Measurements from ENCODE around the gene GFRA1. TPM values are rescaled to one million over a fixed set of nuclear protein-coding genes. Genes with fewer than 3 reads are reported as not detected.

Gene GFRA1
- total RNA-seq, 2 experiments from 2014 or later, result not detected

DNA sequence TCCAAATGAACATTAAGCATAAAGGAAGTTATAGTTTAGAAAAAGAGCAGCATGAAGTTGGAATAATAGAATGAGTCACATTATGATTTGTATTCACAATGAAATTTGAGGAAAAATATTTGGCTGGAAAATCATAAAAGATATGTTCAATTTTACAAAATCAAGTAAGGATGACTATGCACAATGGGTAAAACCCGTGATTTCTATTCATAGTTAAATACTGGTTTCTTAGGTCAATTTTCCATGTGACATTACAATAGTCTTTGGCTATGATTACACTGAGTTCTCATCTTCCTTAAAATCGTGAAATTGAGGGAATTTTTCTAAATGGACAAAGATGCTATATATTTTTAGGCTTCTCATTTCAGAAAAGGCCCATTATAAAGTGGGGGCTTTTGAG lies 33.8 kb upstream of the GFRA1 start:
- Mint-ChIP-seq H3K9me3 (peaks cover 6% of the 10 kb centered on the region), H3K4me3 (no peak overlapping the region), H3K27me3 (no peaks in the 10 kb centered on the region), H3K36me3 (ENCODE audit: low read depth) (no peaks in the 10 kb centered on the region), H3K4me1 (ENCODE audit: low read depth) (no peaks in the 10 kb centered on the region), H3K27ac (no peak overlapping the region)
- H3K27ac ChIP-seq (ENCODE audit: low read depth in 1 of 2, low read length in 2 of 2), result no peak overlapping the region
- CTCF ChIA-PET, result no interaction called here
- POLR2A ChIA-PET, result no interaction called here
- H3K4me1 ChIP-seq (ENCODE audit: insufficient read depth, low read length), result no peaks in the 10 kb centered on the region
- no peak for ATAC-seq (ENCODE audit: poor library complexity)
- DNase-seq, result no peak
- H3K4me3 ChIP-seq (ENCODE audit: low read length), result no peak overlapping the region
- intact Hi-C loops (cut with DNase I, micrococcal nuclease), result no loop called here
- TF ChIP-seq, protein P1, sequence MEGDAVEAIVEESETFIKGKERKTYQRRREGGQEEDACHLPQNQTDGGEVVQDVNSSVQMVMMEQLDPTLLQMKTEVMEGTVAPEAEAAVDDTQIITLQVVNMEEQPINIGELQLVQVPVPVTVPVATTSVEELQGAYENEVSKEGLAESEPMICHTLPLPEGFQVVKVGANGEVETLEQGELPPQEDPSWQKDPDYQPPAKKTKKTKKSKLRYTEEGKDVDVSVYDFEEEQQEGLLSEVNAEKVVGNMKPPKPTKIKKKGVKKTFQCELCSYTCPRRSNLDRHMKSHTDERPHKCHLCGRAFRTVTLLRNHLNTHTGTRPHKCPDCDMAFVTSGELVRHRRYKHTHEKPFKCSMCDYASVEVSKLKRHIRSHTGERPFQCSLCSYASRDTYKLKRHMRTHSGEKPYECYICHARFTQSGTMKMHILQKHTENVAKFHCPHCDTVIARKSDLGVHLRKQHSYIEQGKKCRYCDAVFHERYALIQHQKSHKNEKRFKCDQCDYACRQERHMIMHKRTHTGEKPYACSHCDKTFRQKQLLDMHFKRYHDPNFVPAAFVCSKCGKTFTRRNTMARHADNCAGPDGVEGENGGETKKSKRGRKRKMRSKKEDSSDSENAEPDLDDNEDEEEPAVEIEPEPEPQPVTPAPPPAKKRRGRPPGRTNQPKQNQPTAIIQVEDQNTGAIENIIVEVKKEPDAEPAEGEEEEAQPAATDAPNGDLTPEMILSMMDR (IDR thresholded peaks at IDR 0.05), result no peak
- no peaks in the 10 kb centered on the region for H3K27me3 ChIP-seq (ENCODE audit: control insufficient read depth in 1 of 2, insufficient read depth in 2 of 2, low read length in 2 of 2)
- no peaks in the 10 kb centered on the region for H3K9me3 ChIP-seq (ENCODE audit: control insufficient read depth in 1 of 2, insufficient read depth in 1 of 2, low read length in 2 of 2)
- no peaks in the 10 kb centered on the region for H3K36me3 ChIP-seq (ENCODE audit: insufficient read depth, low read length)

DNA sequence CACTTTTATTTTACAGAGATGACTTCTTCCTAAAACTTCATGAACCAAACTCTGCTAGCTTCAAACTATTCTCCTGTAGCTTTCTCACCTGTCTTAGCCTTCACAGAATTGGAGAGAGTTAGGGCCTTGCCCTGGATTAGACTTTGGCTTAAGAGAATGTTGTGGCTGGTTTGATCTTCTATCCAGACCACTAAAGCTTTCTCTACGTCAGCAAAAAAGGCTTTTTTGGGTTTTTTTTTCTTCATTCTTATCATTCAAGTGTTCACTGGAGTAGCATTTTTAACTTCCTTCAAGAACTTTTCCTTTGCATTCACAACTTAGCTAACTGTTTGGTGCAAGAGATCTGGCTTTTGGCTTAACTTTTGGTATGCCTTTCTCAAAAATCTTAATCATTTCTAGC lies 31.9 kb upstream of the GFRA1 start:
- intact Hi-C loops (cut with DNase I, micrococcal nuclease), result no loop called here
- Histone ChIP-seq H3K27ac (ENCODE audit: low read depth in 1 of 2, low read length in 2 of 2) (no peak overlapping the region), H3K9me3 (ENCODE audit: control insufficient read depth in 1 of 2, insufficient read depth in 1 of 2, low read length in 2 of 2) (no peaks in the 10 kb centered on the region), H3K36me3 (ENCODE audit: insufficient read depth, low read length) (no peaks in the 10 kb centered on the region), H3K4me1 (ENCODE audit: insufficient read depth, low read length) (no peaks in the 10 kb centered on the region), H3K4me3 (ENCODE audit: low read length) (no peak overlapping the region), H3K27me3 (ENCODE audit: control insufficient read depth in 1 of 2, insufficient read depth in 2 of 2, low read length in 2 of 2) (no peaks in the 10 kb centered on the region)
- POLR2A ChIA-PET, result no interaction called here
- H3K9me3 Mint-ChIP-seq, result peaks cover 6% of the 10 kb centered on the region
- no peak for ATAC-seq (ENCODE audit: poor library complexity)
- no peak for DNase-seq
- H3K4me1 Mint-ChIP-seq (ENCODE audit: low read depth), result no peaks in the 10 kb centered on the region
- no peak overlapping the region for H3K4me3 Mint-ChIP-seq
- no peaks in the 10 kb centered on the region for H3K27me3 Mint-ChIP-seq
- CTCF ChIA-PET, result no interaction called here
- TF ChIP-seq, protein P1 (IDR thresholded peaks at IDR 0.05), result no peak
- no peak overlapping the region for H3K27ac Mint-ChIP-seq
- H3K36me3 Mint-ChIP-seq (ENCODE audit: low read depth), result no peaks in the 10 kb centered on the region

DNA sequence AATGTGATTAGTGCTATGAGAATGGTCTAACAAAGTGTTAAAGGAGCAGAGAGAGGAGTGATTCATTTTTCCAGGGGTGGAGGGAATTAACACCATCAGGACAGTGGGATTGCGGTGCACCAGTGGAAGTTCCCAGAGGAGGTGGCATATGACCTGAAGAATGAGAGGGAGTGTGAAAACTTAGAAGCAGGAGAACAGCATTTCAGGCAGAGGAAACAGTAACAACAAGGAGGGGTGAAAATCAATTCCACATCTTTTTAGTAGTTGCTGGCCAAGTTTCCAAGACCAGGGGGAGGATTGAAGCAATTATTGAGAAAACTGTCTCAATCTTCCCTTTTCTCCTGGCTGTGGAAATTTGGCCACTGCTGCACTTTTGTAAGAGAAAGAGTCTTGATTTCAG lies 27.5 kb upstream of the GFRA1 start:
- CTCF ChIA-PET, result no interaction called here
- H3K9me3 ChIP-seq (ENCODE audit: control insufficient read depth in 1 of 2, insufficient read depth in 1 of 2, low read length in 2 of 2), result no peaks in the 10 kb centered on the region
- POLR2A ChIA-PET, result no interaction called here
- Mint-ChIP-seq H3K4me3 (no peak overlapping the region), H3K27ac (no peak overlapping the region), H3K9me3 (peaks cover 6% of the 10 kb centered on the region), H3K4me1 (ENCODE audit: low read depth) (no peaks in the 10 kb centered on the region), H3K36me3 (ENCODE audit: low read depth) (no peaks in the 10 kb centered on the region), H3K27me3 (peaks cover 10% of the 10 kb centered on the region)
- H3K27me3 ChIP-seq (ENCODE audit: control insufficient read depth in 1 of 2, insufficient read depth in 2 of 2, low read length in 2 of 2), result no peaks in the 10 kb centered on the region
- TF ChIP-seq, protein P1 (IDR thresholded peaks at IDR 0.05), result no peak
- H3K4me3 ChIP-seq (ENCODE audit: low read length), result no peak overlapping the region
- no peak overlapping the region for H3K27ac ChIP-seq (ENCODE audit: low read depth in 1 of 2, low read length in 2 of 2)
- intact Hi-C loops (cut with DNase I, micrococcal nuclease), result no loop called here
- H3K4me1 ChIP-seq (ENCODE audit: insufficient read depth, low read length), result no peaks in the 10 kb centered on the region
- no peak for ATAC-seq (ENCODE audit: poor library complexity)
- no peak for DNase-seq
- H3K36me3 ChIP-seq (ENCODE audit: insufficient read depth, low read length), result no peaks in the 10 kb centered on the region
